ENCODE measurements around the gene MYH10.
"Not testable (repeated sequence)": the region's sequence is repeated elsewhere in the genome, so short reads cannot be mapped to it uniquely, and the experiment has no call there.

MYH10 gene

GRCh38 chr17:8630227-8630801 lies at the start of gene MYH10:
TSS of gene MYH10 (minus strand) at chr17:8630725. CDS start at chr17:8623246, 7,479 bp downstream.
- no peak for DNase-seq

GRCh38 chr17:8679126-8679525 lies 48.6 kb upstream of the MYH10 start:
- DNase-seq, result no peak

DNA sequence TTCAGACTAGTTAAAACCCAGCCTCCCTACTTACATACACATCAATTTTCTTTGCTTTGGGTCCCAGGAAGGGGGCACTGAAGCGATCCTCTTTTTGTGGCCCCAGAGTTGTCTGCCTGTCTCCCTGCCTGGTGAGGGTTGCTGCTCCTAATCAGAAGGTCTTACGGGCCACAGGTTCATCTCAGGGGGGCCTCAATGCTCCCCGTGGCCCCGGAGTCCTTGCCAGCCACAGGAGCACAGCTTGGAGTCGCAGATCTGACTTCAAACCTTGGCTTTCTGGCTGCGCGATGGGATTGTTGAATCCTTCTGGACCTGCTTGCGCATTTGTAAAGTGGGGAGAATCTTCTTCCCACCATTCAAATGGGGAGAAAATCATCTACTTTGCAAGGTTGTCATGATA lies 44.8 kb upstream of the MYH10 start:
- DNase-seq, result no peak

DNA sequence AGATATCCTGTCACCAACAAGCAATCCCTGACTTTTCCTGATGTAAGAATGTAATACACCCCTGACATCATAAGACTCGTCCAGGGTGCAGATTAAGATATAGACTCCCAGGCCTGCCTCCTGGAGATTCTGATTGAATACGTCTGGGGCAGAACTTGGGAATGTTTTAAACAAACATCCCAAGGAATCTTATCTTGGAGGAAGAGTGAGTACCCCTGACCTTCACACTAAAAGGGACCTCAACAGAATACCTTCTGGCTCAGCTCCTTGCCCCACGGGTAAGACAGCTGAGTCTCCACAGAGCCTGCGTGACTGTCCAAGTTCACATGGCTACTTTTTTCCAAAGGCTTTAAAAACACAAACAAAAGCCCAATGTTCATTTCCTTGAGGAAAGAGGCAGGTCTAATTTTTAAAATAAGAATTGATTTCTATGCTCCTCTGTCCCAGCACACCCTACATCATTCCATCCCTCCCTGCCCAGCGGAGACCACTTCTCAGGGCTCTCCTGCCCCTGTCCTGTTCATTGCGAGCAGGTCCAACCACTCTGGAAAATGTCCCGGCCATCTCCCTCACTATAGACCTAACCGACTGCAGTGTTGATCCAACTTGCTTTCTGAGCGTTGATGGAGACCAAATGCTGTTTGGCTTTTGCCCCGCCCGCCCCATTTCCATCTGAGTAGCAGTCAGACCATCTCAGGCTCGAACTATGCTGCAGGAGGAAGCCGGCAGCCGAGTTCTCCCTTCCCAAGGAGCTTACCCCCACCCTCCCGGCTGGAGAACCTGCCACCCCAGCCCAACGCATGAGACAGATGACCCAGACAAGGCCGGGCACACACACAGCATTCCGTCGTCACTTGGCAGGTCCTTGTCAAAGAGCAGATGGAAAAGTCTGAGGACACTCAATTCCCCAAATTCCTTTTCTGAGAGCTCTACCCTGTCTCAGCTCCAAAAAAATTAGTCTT lies 44.1 kb upstream of the MYH10 start:
- no peak for DNase-seq

GRCh38 chr17:8673612-8674011 lies 43.1 kb upstream of the MYH10 start:
- no peak for DNase-seq

GRCh38 chr17:8672326-8672725 lies 41.8 kb upstream of the MYH10 start:
- no peak for DNase-seq

DNA sequence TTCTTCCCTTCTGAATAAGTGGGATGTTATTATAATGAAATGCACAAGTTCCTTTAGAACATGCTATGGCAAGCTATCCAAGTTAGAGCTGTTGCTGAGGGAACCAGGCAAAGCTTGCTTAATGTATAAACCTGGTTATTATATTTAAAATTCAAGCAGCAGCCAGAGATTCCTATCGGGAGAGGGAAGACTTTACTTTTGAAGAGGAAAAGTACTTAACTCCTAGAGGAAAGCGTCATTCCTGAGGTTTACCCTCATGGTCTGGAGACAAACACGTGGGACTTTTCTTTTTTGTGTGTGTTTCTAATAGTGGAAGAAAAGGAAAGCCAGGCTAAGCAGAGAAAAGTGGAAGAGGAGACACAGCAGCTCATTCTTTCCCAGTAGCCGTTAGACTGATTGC lies 39.9 kb upstream of the MYH10 start:
- no peak for DNase-seq

- DNase-seq, result no peak
Measured at GRCh38 chr17:8668176-8668740, 37.7 kb upstream of the MYH10 start.

- DNase-seq, result no peak
Measured at GRCh38 chr17:8667421-8667820, 36.9 kb upstream of the MYH10 start.

DNA sequence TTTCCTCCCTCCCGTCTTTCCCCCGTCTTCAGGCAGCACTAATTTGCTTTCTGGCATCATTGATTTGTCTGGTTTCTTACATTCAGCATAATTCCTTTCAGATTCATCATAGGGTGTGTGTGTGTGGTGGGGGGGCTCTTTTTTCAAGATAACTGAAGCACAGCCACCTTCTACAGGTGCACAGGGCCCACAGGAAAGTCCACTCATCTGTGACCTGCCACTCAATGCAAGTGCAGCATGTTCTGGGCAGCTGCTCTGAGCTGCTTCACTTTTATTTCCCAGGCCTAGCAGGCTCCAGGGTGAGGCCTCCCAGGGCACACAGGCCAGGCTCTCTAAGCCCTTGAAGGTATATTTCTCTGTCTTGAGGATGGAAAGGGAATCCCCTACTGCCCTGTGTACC lies 35.2 kb upstream of the MYH10 start:
- DNase-seq, result no peak

DNA sequence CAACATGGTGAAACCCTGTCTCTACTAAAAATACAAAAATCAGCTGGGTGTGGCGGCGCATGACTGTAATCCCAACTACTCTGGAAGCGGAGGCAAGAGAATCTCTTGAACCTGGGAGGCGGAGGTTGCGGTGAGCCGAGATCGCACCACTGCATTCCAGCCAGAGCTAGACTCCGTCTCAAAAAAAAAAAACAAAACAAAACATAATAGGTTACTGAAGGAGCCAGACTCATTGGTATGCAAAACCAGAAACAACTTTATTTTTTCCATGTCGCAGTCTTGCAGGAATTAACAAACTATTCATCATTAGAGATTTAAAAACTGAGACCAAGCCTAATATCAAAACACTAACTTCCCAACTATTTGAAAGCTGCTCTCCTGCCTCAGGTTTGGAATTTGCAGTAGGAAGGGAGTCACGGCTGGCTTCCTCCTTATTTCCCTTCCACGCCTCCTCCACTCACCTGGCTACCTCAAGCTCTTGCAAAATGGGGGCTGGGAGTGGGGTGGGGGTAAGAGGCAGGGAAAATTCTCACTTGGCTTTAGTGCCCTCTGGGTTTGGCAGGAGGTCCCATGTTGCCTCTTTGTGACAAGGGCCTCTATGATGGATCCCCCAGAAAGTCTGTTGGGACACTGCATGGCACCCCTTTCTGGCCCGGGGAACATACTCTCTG lies 34.1 kb upstream of the MYH10 start:
- DNase-seq, result no peak

GRCh38 chr17:8662973-8663372 lies 32.4 kb upstream of the MYH10 start:
- DNase-seq, result no peak

DNA sequence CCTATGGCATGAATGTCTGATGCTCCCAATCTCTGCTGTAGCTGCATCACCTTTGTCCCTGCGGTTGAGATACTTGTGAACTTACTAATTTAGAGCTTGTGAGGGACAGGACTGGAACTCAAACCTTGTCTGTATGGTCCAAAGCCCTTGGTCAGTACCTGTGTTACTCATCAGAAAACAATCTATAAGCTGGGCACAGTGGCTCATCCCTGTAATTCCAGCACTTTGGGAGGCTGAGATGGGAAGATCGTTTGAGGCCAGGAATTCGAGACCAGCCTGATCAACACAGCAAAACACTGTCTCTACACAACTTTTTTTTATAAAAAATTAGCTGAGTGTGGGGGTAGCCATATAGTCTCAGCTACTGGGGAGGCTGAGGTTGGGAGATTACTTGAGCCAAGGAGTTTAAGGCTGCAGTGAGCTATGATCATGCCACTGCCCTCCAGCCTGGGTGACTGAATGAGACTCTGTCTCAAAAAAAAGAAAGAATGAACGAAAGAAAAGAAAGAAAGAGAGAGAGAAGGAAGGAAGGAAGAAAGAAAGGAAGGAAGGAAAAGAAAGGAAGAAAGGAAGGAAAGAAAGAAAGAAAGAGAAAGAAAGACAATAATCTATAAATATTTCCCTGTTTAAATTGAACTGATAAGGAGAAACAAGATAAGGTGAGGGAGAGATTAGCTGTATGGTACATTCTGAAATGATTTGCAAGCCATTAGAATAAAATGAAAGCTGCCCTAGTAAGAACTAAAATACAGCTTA lies 31.7 kb upstream of the MYH10 start:
- no peak for DNase-seq

- DNase-seq, result not testable (repeated sequence)
Measured at GRCh38 chr17:8660709-8661108, 30.2 kb upstream of the MYH10 start.

GRCh38 chr17:8659758-8660410 lies 29.4 kb upstream of the MYH10 start:
- DNase-seq, result no peak

GRCh38 chr17:8658810-8659209 lies 28.3 kb upstream of the MYH10 start:
- DNase-seq, result no peak

DNA sequence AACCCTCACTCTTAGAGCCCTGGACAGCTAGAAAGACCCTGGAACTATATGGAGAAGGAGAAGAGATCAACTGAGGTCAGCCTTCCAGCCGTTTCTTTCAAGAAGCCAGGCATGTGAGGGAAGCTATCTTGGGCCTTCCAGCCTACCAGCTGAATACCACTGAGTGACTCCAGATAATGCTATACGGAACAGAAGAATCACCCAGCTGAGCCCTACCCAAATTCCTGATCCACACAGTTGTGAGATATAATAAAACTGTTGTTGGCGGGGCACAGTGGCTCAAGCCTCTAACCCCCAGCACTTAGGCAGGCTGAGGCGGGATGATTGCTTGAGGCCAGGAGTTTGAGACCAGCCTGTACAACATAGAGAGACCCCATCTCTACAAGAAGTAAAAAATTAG lies 26.2 kb upstream of the MYH10 start:
- no peak for DNase-seq

DNA sequence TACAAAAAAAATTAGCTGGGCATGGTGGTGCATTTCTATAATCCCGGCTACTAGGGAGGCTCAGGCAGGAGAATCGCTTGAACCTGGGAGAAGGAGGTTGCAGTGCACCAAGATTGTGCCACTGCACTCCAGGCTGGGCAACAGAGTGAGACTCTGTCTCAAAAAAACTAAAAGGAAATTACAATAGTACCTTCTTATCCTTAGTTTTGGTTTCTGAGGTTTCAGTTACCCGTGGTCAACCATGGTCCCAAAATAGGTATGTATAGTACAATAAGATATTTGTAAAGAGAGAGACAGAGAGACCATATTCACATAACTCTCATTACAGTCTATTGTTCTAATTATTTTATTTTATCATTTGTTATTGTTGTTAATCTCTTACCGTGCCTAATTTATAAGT lies 24.3 kb upstream of the MYH10 start:
- DNase-seq, result no peak

GRCh38 chr17:8651013-8651412 lies 20.5 kb upstream of the MYH10 start:
- DNase-seq, result no peak

GRCh38 chr17:8650119-8650499 lies 19.6 kb upstream of the MYH10 start:
- no peak for DNase-seq

DNA sequence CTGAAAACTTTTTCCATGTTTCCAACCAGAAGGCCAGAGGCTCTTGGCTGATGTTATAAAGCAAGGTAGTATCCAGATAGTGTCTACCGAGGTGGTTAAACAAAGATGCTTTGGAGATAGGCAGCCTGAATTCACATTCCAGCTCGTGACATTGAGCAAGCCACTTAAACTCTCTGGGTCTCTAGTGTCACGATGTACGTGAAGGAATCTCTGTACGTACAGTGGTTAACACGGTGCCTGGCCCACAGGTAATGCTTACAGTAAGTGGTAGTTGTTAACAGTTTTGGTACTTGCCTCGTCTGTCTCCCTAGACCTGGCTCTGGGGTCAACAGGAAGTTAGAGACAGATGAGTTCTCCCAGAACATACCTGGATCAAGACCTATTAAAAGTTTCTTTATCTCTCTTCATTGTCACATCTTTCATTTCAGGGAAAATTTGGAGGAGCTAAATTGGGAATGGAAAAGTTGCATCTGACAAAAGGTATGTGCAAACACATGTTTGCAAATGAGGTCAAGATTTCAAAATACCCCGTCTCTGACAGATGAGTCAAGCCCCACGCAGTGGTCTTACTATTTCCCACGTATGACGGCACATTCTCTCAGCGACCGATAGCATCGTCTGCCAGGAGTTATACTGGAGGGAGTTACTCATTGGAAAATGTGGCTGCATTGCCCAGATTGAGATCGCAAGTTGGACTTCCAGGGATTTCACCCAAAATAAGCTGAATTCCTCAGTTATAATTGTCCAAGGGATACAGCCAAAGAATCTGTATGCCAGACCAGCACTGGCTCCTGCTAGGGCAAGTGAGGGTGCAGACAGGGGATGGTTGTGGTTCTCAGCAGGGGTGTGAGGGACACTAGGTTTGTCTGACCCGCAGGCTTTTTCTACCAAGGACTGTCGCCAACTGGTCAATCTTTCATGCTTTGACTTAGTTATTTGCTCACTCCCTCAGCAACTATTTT lies 18.9 kb upstream of the MYH10 start:
- no peak for DNase-seq
